HCT116 (cell line): ENCODE data around the gene ERAP2. TPM values are rescaled to one million over a fixed set of nuclear protein-coding genes. Genes with fewer than 3 reads are reported as not detected.

ENCODE experiments used
- ATAC-seq: fragments of 200-7000 bp; cut with Tn5 transposase; 2 replicates; pipeline ENCODE4 v1.9.1; 2020; ENCODE audit warnings: mild to moderate bottlenecking, moderate library complexity
- BruUV-seq: library from RNA; stranded (reverse); fragments of 400-500 nt; replicated peaks from 2 replicates; lab custom pipeline; 2021; lab: Mats Ljungman, UMichigan
- CTCF ChIA-PET: fragments of 300-600 bp; sonication (Branson Sonifier 250); formaldehyde crosslinking; loops from one replicate; lab custom pipeline; 2021; ENCODE audit warnings: antibody characterized with exemption; lab: Charles Lee
- POLR2A ChIA-PET: fragments of 300-600, 350-600 bp; sonication (Branson Sonifier 250); formaldehyde crosslinking; loops from one replicate; lab custom pipeline; 2021; ENCODE audit warnings: antibody characterized with exemption; lab: Charles Lee
- RAD21 ChIA-PET, 2 experiments: fragments of 300-600 bp; sonication (Branson Sonifier 250); formaldehyde crosslinking; loops; one replicate each; lab custom pipeline; 2023; ENCODE audit warnings: low total read pairs in 2 of 2; ENCODE audit not compliant: uncharacterized antibody in 2 of 2, unreplicated experiment in 2 of 2, low non-redundant PET in 1 of 2; lab: Charles Lee
- DNase-seq: peaks from one replicate; pipeline ENCODE4 v3.0.0-alpha.2; 2010; ENCODE audit warnings: low read depth, low spot score
- H2AFZ ChIP-seq: fragments of 200-600 bp; shearing (Covaris generic), sonication (generic); 2 replicates; pipeline ENCODE4 v1.6.1; 2017; ENCODE audit warnings: low read depth, mixed run types, mixed read lengths, antibody characterized with exemption, low read length; ENCODE audit not compliant: poor library complexity, severe bottlenecking
- H3K27ac ChIP-seq: 2 replicates; pipeline ENCODE4 v1.5.1; 2012; ENCODE audit warnings: low read depth, low read length
- H3K27me3 ChIP-seq: fragments of 200-600 bp; sonication (generic); 2 replicates; pipeline ENCODE4 v1.6.1; 2016; ENCODE audit warnings: mixed run types, low read length, mixed read lengths; ENCODE audit not compliant: insufficient read depth
- H3K36me3 ChIP-seq, 2 experiments: fragments of 200-500 bp in 1 of 2; fragments of 200-600 bp in 1 of 2; sonication (Bioruptor generic) in 1 of 2; sonication (generic) in 1 of 2; 2 replicates each; pipeline versions ENCODE4 v1.5.1 to v1.6.1; 2014 to 2016; ENCODE audit warnings: low read length in 2 of 2, inconsistent platforms in 1 of 2, mixed read lengths in 1 of 2, mixed run types in 1 of 2; ENCODE audit not compliant: insufficient read depth in 2 of 2, control insufficient read depth in 1 of 2
- H3K4me1 ChIP-seq, 2 experiments: fragments of 200-600 bp in 1 of 2; sonication (generic) in 1 of 2; 2 replicates each; pipeline versions ENCODE4 v1.5.1 to v1.6.1; 2012 to 2017; ENCODE audit warnings: low read length in 2 of 2, inconsistent platforms in 1 of 2, mild to moderate bottlenecking in 1 of 2, mixed read lengths in 1 of 2, mixed run types in 1 of 2, moderate library complexity in 1 of 2; ENCODE audit not compliant: insufficient read depth in 2 of 2, control insufficient read depth in 1 of 2
- H3K4me2 ChIP-seq: fragments of 200-600 bp; sonication (generic); 2 replicates; pipeline ENCODE4 v1.6.1; 2017; ENCODE audit warnings: mixed run types, low read length, mixed read lengths
- H3K4me3 ChIP-seq, 2 experiments: fragments of 200-600 bp in 1 of 2; sonication (generic) in 1 of 2; replicated peaks in 1 of 2; 2 replicates each; pipeline ENCODE4 v1.5.1; 2011 to 2016; ENCODE audit warnings: low read length in 2 of 2, control low read depth in 1 of 2, low read depth in 1 of 2, mild to moderate bottlenecking in 1 of 2, mixed read lengths in 1 of 2, mixed run types in 1 of 2
- H3K79me2 ChIP-seq: fragments of 200-600 bp; sonication (generic); 2 replicates; pipeline ENCODE4 v1.6.1; 2017; ENCODE audit warnings: mild to moderate bottlenecking, mixed run types, low read length, moderate library complexity, mixed read lengths; ENCODE audit not compliant: insufficient read depth
- H3K9ac ChIP-seq: fragments of 200-600 bp; sonication (generic); 2 replicates; pipeline ENCODE4 v1.6.1; 2016; ENCODE audit warnings: low read length, mixed read lengths
- H3K9me2 ChIP-seq: fragments of 200-600 bp; sonication (generic), shearing (Covaris generic); 2 replicates; pipeline ENCODE4 v1.6.1; 2017; ENCODE audit warnings: mixed run types, mild to moderate bottlenecking, moderate library complexity; ENCODE audit not compliant: insufficient read depth
- H3K9me3 ChIP-seq, 2 experiments: fragments of 200-500 bp in 1 of 2; fragments of 200-600 bp in 1 of 2; sonication (Bioruptor generic) in 1 of 2; sonication (generic) in 1 of 2; 2 replicates each; pipeline ENCODE4 v1.6.1; 2014 to 2017; ENCODE audit warnings: low read length in 2 of 2, mixed read lengths in 2 of 2, inconsistent platforms in 1 of 2, low read depth in 1 of 2, mild to moderate bottlenecking in 1 of 2, mixed run types in 1 of 2, moderate library complexity in 1 of 2; ENCODE audit not compliant: control insufficient read depth in 1 of 2, insufficient read depth in 1 of 2
- H4K20me1 ChIP-seq: fragments of 200-600 bp; sonication (generic), shearing (Covaris generic); 2 replicates; pipeline ENCODE4 v1.6.1; 2017; ENCODE audit warnings: mixed run types, mild to moderate bottlenecking, moderate library complexity; ENCODE audit not compliant: insufficient read depth
- ATF3 ChIP-seq: IDR thresholded peaks from 2 replicates; pipeline ENCODE4 v1.6.1; 2012
- CEBPB ChIP-seq: IDR thresholded peaks from 2 replicates; pipeline ENCODE4 v1.6.1; 2012; ENCODE audit warnings: low read depth
- EGR1 ChIP-seq: IDR thresholded peaks from 2 replicates; pipeline ENCODE4 v1.6.1; 2012; ENCODE audit warnings: low read depth
- EZH2 ChIP-seq: fragments of 200-600 bp; sonication (generic); IDR thresholded peaks from 2 replicates; pipeline ENCODE4 v1.6.1; 2017; ENCODE audit warnings: antibody characterized with exemption, mixed run types
- FOSL1 ChIP-seq: IDR thresholded peaks from 2 replicates; pipeline ENCODE4 v1.6.1; 2012; ENCODE audit warnings: low read depth
- JUND ChIP-seq: IDR thresholded peaks from 2 replicates; pipeline ENCODE4 v1.6.1; 2012
- POLR2A ChIP-seq: IDR thresholded peaks from 2 replicates; pipeline ENCODE4 v1.7.0; 2011; ENCODE audit warnings: borderline replicate concordance; ENCODE audit not compliant: insufficient read depth, insufficient read length; ENCODE audit errors: extremely low read depth
- POLR2AphosphoS5 ChIP-seq: IDR thresholded peaks from 2 replicates; pipeline ENCODE4 v1.6.1; 2011; ENCODE audit warnings: mild to moderate bottlenecking, low read depth, low read length, moderate library complexity
- RAD21 ChIP-seq: IDR thresholded peaks from 2 replicates; pipeline ENCODE4 v1.6.1; 2012; ENCODE audit warnings: low read depth, mild to moderate bottlenecking
- SIN3A ChIP-seq: IDR thresholded peaks from 2 replicates; pipeline ENCODE4 v1.6.1; 2012; ENCODE audit warnings: low read depth
- SP1 ChIP-seq: IDR thresholded peaks from 2 replicates; pipeline ENCODE4 v1.6.1; 2012; ENCODE audit warnings: low read depth
- SRF ChIP-seq: IDR thresholded peaks from 2 replicates; pipeline ENCODE4 v1.6.1; 2012; ENCODE audit warnings: low read depth
- TCF7L2 ChIP-seq: IDR thresholded peaks from 2 replicates; pipeline ENCODE4 v1.7.0; 2011; ENCODE audit warnings: borderline replicate concordance, inconsistent platforms; ENCODE audit not compliant: insufficient read depth, insufficient read length; ENCODE audit errors: extremely low read depth
- ZBTB33 ChIP-seq: IDR thresholded peaks from 2 replicates; pipeline ENCODE4 v1.6.1; 2011; ENCODE audit warnings: mild to moderate bottlenecking, low read length, moderate library complexity; ENCODE audit not compliant: insufficient replicate concordance; ENCODE audit errors: extremely low read depth
- ZFX ChIP-seq: fragments of 450-650 bp; IDR thresholded peaks from 2 replicates; pipeline ENCODE4 v1.6.1; 2017
- intact Hi-C: fragments of 100-400 bp; cut with micrococcal nuclease; formaldehyde crosslinking; loops from 2 replicates; pipeline ENCODE4 v1.10.0; 2022
- total RNA-seq: library from RNA; stranded (reverse); gene quantifications from one replicate; pipeline ENCODE4 v1.2.1, GENCODE V29; 2021; ENCODE audit not compliant: unreplicated experiment

ERAP2 gene
- total RNA-seq, 1 experiment from 2014 or later: 2.2 TPM

GRCh38 chr5:96843140-96843539, 33.2 kb upstream of the ERAP2 start:
- no peak for DNase-seq
- Histone ChIP-seq H2AFZ (no peak overlapping the region), H4K20me1 (no peaks in the 10 kb centered on the region)
- BruUV-seq: no TSS peak
- RAD21 ChIA-PET: no interaction called here
- TF ChIP-seq JUND (no peak), EZH2 (no peak), EGR1 (no peak), SP1 (no peak), FOSL1 (no peak), POLR2A (no peak), POLR2AphosphoS5 (no peak), ZBTB33 (no peak), SIN3A (no peak), CEBPB (no peak), RAD21 (no peak), TCF7L2 (no peak), SRF (no peak), ATF3 (no peak), ZFX (no peak)
- TF ChIP-seq, all 23 proteins: peak for 0
- no peaks in the 10 kb centered on the region for H3K27me3 ChIP-seq
- H3K9me2 ChIP-seq: no peaks in the 10 kb centered on the region
- H3K9me3 ChIP-seq: no peaks in the 10 kb centered on the region
- H3K9ac ChIP-seq: no peak overlapping the region
- CTCF ChIA-PET: no interaction called here
- H3K27ac ChIP-seq: no peak overlapping the region
- H3K79me2 ChIP-seq: no peaks in the 10 kb centered on the region
- no peaks in the 10 kb centered on the region for H3K4me1 ChIP-seq
- H3K4me2 ChIP-seq: no peak overlapping the region
- intact Hi-C loops: no loop called here
- H3K4me3 ChIP-seq: no peak overlapping the region
- ATAC-seq: no peak
- POLR2A ChIA-PET: no interaction called here
- H3K36me3 ChIP-seq: no peaks in the 10 kb centered on the region
